Left renal pelvis (tissue), 4 donors: ENCODE results near the gene SPNS2. TPM values are rescaled to one million over a fixed set of nuclear protein-coding genes. Genes with fewer than 3 reads are reported as not detected.

Experiments used
- DNase-seq, 4 donors: peaks; one replicate each; pipeline ENCODE4 v3.0.0-alpha.2; 2013; ENCODE audit warnings: low read depth in 4 of 4, low spot score in 3 of 4
- polyA plus RNA-seq, 4 donors: library from polyadenylated mRNA; unstranded; fragments of 120-200 nt; gene quantifications; one replicate each; pipeline ENCODE4 v1.2.1, GENCODE V29; 2013; ENCODE audit not compliant: insufficient read length in 4 of 4

The SPNS2 gene
- polyA plus RNA-seq, 4 donors, result 3.1 to 57.6 (median 30.3) TPM

DNA sequence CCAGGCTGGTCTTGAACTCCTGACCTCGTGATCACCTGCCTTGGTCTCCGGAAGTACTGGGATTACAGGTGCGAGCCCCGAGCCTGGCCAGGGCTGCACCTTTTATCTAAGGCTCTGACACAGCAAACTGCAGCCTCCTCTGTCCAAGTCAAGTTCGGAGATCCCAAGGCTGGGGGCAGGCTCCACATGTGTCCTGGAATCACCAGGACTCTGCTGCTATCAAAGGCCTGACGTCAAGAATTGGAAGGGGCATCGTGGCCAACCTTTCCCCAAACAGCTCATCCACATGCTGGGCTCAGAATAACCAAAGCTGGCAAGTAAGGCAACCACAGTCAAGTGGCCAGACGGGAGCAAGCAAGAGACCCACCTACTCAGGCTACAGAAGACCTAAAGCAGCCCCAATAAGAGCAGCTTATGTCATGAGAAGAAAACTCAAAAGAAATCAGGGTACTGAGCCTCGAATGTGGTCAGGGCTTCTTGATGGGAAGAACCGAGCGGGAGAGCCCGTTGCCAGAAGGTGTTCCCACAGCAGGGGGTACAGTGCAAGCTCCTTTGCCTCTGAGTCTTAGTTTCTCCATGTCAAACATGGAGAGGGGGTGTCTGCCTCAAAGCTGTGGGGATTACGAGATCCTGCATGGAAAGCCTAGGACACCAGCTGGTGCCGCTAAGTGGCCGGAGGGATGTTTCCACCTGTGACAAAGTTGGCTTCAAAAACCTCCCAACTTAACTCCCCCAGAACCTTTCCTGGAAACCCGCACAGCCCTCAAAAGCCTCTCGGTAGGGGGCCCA is 48.6 kb downstream of the SPNS2 start:
- DNase-seq, result no peak

GRCh38 chr17:4548061-4548461 is 49.4 kb downstream of the SPNS2 start:
- DNase-seq, result no peak

DNA sequence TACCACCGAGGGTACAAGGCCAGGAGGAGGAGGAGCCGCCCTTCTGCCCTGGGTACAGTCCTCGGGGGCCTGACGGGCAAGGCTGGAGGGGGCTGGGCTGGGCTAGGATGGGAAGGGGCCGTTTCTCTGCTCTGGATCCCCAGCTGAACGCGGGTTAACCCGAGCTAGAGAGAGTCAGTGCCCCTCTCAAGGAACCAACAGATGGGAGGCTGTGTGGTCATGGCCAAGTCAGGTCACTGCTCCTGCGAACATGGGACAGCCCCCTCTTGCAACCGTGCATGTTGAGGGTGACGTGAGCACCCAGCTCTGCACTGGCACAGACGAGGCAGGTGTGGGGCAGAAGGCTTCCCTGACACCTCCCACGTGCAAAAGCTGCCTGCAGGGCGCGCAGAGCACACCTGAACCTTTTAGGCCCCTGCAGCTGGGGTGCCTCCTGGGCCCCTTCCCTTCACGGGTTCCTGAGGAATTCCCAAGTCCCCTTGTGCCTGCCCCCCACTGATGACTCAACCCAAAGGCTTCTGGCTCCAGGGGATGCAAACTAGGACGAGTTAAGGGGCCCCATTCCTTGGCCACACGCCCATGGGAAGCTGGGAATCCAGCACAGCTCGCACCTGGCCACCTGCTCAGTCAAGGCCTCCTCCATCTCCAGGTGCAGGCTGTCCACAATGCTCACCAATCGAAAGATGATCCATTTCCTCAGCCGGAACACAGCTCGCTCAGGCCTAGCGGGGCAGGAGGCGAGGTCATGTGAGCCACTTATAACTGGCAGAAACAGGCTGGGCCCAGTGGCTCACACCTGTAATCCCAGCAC is 50.2 kb downstream of the SPNS2 start:
- DNase-seq, result no peak

GRCh38 chr17:4549781-4550533 is 51.3 kb downstream of the SPNS2 start:
- DNase-seq, result no peak

DNA sequence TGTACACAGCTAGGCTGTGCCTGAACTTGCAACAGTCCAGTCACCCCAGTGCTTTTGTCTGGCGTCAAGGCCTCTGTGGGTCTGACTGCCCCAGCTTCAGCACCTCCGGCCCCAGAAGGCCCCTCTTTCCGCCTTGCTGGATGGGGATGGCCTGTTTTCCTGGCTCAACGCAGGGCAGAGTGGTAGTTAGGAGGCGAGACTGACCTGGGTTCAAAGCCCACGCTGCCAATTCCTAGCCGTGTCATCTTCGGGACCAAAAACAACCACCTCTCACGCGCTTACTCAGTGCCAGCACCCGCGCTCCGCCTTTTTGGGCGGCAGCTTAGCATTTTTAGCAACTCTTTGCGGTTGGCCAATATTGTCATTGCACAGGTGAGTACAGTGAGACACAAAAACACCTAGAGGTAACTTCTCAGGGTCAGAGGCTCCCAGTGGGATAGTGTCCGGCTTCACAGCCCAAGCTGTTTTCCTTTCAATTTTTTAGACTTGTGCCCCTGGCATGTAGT is 51.9 kb downstream of the SPNS2 start:
- no peak for DNase-seq

DNA sequence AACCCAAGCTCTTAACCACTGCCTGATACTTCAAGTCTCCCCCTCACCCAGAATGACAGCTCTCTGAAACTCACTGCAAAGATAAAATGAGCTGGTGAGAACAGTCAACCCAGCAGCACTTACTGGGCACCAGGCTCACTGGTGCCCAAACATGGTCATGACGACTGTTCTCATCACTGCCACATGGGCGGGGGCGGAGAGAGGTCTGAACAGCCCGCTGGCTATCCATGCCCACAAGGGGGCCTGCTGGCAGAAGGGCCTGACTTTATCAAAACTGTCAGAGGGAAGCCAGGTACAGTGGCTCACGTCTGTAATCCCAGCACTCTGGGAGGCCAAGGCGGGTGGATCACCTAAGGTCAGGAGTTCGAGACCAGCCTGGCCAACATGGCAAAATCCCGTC is 52.5 kb downstream of the SPNS2 start:
- no peak for DNase-seq

DNA sequence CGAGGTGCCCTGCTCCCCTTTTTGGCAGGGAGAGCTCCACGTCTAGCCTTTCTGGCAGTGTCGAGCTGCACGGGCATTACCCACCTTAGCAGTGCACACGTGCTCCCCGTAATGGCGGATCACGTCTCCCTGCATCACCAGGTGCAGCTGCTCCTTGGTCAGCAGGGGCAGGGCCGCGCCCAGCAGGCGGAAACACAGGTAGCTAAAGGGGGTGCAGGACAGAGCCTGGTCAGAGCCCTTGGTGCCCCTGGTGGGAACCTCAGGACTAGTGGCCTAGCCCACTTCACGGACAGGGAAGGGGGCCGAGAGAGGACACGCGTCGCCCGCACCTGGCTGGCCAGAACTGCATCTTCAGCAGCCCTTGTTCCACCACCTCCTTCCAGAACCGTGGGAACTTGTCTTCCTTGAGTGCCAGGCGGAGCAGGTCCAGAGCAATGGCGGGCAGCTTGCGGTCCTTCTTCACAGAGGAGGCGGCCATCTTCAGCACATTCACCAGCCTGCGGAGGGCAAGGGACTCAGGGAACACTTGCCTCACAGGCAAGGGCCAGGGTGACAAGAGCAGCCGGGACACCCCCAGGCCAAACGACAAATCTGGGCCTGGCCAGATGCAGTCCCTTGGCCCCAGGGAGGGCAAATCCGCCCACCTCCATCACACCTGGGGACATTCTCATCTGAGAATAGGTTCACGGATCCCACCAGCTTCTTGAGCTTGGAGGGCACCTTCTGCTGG is 53.3 kb downstream of the SPNS2 start:
- DNase-seq, result no peak

DNA sequence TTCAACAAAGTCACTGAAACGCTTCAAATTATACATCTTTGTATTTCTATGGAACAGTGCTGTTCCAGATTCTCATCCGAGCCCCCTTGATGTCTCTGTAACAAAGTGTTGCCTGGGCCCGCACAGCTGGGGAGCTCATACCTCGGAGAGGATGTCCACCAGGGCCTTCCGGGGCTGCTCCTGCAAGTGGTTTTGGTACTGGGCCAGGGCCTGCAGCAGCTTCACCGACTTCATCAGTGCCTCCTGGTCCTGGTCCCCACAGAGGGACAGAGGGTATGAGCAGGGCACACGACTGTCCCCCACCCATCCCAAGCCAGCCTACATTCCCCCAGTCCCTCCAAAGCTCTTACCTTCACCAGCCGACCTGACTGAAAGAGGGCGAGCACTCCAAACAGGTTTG is 55.0 kb downstream of the SPNS2 start:
- DNase-seq, result no peak

- DNase-seq, result no peak
Observed at GRCh38 chr17:4554441-4554996, 55.8 kb downstream of the SPNS2 start.

DNA sequence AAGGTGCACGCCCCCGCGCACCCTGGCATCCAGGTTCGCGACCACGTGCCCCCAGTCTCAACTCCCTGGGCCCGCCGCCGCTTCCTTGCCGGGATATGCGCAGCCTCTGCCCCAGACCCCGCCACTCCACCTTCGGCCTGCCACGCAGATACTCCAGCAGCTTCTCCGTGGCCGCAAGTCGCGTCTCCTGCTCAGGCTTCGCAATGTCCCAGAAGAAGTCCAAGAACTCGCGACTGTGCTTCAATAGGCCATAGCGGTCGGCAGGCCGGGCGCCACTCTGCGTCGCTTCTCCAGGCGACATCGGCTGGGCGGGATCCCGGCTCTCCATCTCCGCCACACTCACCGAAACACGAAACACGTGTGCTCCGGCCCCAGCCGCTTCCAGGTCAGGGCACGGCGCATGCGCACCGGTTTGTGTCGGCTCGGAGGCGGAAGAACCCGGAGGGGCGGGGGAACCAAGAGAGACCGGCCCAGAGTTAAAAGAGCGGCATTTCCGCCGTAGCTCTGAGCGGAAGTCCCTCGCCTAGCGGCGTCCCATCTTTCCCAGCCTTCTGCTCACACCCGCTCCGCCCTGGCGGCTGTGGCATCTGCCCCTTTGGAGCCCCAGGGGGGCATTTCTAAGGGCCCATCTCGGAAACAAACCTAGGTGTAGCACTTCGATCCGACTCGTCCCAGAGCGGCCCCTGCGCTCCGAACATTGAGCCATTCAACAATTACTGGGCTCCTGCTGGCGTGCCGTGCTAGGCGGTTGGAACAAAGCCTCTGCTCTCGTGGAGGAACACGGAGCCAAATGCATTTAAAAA is 56.5 kb downstream of the SPNS2 start, which contains the start of gene MYBBP1A:
Gene MYBBP1A, minus strand, starts transcription at position 388 of the 803 bp plus-strand sequence. Its CDS starts 60 bp downstream, at position 328.
- DNase-seq, result peak; percentile 86 to 94 (median 90)

GRCh38 chr17:4555873-4556759 is 57.4 kb downstream of the SPNS2 start:
- no peak for DNase-seq

GRCh38 chr17:4556996-4557395 is 58.3 kb downstream of the SPNS2 start:
- no peak for DNase-seq

DNA sequence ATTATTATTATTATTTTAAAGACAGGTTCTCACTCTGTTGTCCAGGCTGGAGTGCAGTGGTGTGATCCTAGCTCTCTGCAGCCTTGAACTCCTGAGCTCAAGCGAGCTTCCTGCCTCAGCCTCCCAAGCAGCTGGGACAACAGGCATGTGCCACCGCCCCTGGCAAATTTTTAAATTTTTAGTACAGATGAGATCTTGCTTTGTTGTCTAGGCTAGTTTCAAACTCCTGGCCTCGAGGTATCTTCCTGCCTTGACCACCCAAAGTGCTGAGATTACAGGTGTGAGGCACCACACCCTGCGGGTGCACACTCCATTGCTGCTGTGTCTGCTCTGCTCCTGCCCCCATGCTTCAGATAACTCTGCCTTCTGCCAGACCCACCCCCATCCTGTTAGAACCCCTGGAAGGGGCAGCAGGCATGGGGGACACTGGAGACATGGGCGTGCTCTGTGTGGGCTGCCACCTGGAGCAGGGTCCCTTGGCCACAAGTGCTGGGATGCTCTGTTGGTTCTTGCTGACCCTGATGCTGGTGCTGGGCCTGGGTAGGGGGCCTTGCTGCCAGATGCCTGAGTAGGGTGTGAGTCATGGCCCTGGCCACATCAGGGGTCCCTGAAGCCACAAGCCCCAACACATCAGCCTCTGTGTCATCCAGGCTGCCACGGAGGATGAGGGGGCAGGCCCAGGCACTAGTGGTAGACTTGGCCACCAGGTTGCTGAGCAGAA is 59.1 kb downstream of the SPNS2 start:
- no peak for DNase-seq

- no peak for DNase-seq
Observed at GRCh38 chr17:4558347-4558971, 59.8 kb downstream of the SPNS2 start.

DNA sequence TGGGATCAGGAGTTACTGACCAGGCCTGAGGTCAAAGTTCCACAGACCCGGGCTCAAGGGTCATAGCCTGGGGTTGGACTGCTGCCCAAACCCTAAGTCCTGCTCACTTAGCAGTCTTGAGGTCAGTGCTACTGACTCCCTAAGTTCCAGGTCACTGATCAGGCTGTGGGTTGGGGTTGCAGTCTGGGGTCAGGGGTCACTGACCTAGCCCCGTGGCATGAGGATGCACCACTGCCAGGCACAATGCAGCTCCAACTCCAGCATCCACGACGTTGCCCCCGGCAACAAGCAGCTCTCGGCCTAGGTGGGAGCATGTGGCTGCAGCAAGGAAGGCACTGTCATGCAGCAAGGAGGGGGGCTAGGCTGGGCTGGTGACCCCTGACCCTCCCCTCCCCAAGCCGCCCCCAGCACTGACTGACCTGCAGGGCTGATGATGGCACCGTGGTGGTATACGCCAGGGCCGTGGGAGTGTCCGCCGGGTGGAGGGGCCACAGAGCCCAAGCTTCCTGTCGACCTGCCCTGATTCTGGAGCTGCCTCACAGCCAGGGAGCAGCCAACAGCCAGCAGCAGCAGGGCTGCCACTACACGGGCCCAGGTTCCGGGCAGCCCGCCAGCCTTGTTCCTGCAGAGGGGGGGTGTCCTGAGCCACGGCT is 60.6 kb downstream of the SPNS2 start:
- DNase-seq, result no peak

GRCh38 chr17:4559966-4560365 is 61.3 kb downstream of the SPNS2 start:
- DNase-seq, result no peak
